Measurements from ENCODE around the gene YWHAQ.

GRCh38 chr2:9673914-9674481 is 43.2 kb upstream of the YWHAQ start:
- TF ChIP-seq EZH2 (IDR thresholded peaks at IDR 0.05; ENCODE audit: insufficient read depth, low read length) (no peak), CTCF (IDR thresholded peaks at IDR 0.05; ENCODE audit: insufficient read depth, low read depth, low read length) (no peak)

All from astrocyte (in vitro differentiated cells and primary cell).